Heart right ventricle (tissue), 16 donors: ENCODE data around the gene GABARAPL1. TPM values are rescaled to one million over a fixed set of nuclear protein-coding genes. Genes with fewer than 3 reads are reported as not detected.

Source experiments
- ATAC-seq, 8 donors: fragments of 200-7000 bp; cut with Tn5 transposase; one replicate each; pipeline ENCODE4 v1.9.1; 2020; ENCODE audit warnings: mild to moderate bottlenecking in 8 of 8, moderate library complexity in 8 of 8, moderate number of reproducible peaks in 1 of 8
- DNase-seq, 2 donors: peaks; one replicate each; pipeline ENCODE4 v3.0.0-alpha.2; 2020
- H3K27ac ChIP-seq, 10 donors: fragments of 200-600 bp; sonication (generic) in 2 of 10; one replicate each; pipeline versions ENCODE4 v1.5.0 to v1.8.0; 2020 to 2022; ENCODE audit warnings: mild to moderate bottlenecking in 3 of 10
- H3K27me3 ChIP-seq, 7 donors: fragments of 200-600 bp; one replicate each; pipeline ENCODE4 v1.8.0; 2021 to 2022; ENCODE audit warnings: mild to moderate bottlenecking in 2 of 7
- H3K36me3 ChIP-seq, 9 donors: fragments of 200-600 bp; sonication (generic) in 1 of 9; one replicate each; pipeline versions ENCODE4 v1.5.0 to v1.8.0; 2020 to 2022; ENCODE audit warnings: mild to moderate bottlenecking in 2 of 9
- H3K4me1 ChIP-seq, 9 donors: fragments of 200-600 bp; sonication (generic) in 1 of 9; one replicate each; pipeline versions ENCODE4 v1.5.0 to v1.8.0; 2020 to 2022; ENCODE audit warnings: mild to moderate bottlenecking in 4 of 9
- H3K4me3 ChIP-seq, 10 donors: fragments of 200-600 bp; sonication (generic) in 2 of 10; one replicate each; pipeline versions ENCODE4 v1.5.0 to v1.8.0; 2020 to 2022; ENCODE audit warnings: mild to moderate bottlenecking in 7 of 10, moderate library complexity in 2 of 10
- H3K9me3 ChIP-seq, 11 donors: fragments of 200-600 bp in 10 of 11; sonication (generic) in 2 of 11; one replicate each; pipeline versions ENCODE4 v1.5.0 to v1.8.0; 2013 to 2022; ENCODE audit warnings: mild to moderate bottlenecking in 2 of 11, control low read depth in 1 of 11, moderate library complexity in 1 of 11
- WGBS, 2 donors: extraction: QIAGEN DNeasy Blood & Tissue Kit; methylation state at CpG; one replicate each; pipeline ENCODE4 v1.1.7; 2013; ENCODE audit warnings: inconsistent platforms in 1 of 2; 5-methylcytosine and 5-hydroxymethylcytosine counted together
- intact Hi-C, 10 donors: fragments of 100-400 bp; cut with DNase I; formaldehyde crosslinking; loops; one replicate each; pipeline versions ENCODE4 v1.11.1 to v1.14.2; 2022
- polyA plus RNA-seq, 2 donors: library from polyadenylated mRNA; stranded (reverse); fragments of 200-250 nt; gene quantifications; one replicate each; pipeline ENCODE4 v1.2.3, GENCODE V29; 2013
- total RNA-seq, 10 donors: library from RNA; stranded (reverse); fragmentation: NEBNext Ultra II Directional in 3 of 10; extraction: Animal tissue kit (Norgen Biotek cat#: 25700) in 3 of 10; gene quantifications; one replicate each; pipeline versions ENCODE4 v1.2.1 to v1.2.4, GENCODE V29; 2021 to 2023
- TF ChIP-seq, protein P1 (sequence below), 9 donors: fragments of 200-600 bp; sonication (generic) in 2 of 9; IDR thresholded peaks; one replicate each; pipeline versions ENCODE4 v1.5.0 to v1.8.0; 2021 to 2022; ENCODE audit warnings: antibody characterized with exemption in 9 of 9, mild to moderate bottlenecking in 5 of 9, moderate library complexity in 1 of 9
- donor health status: Arrhythmogenic right ventricular cardiomyopathy.
- donor health status: ischemic (EF 13 %, LVEDD 7.1; RV severe dilation, severe dysfunction).
- donor health status: healthy with polysubstance abuse.
- donor health status: DM: no; HTN: yes; CAD: no.
- donor health status: DM: no; HTN: no; CAD: no.
- donor health status: ischemic (EF 25% LVEDD 6.9; RV normal size, moderate dysfunction).
- donor health status: ischemic (EF 25% LVEDD 5.7; RV mildly dilated, moderate dysfunction).
- donor health status: healthy.
- donor health status: DM: yes; HTN: yes; CAD: no.
- donor health status: Ischemic cardiomyopathy.
- donor health status: ischemic (EF 35%, LVEDD 5.7; RV mildly dilated, moderate dysfunction).
- donor health status: nonischemic (EF 11% LVEDD 7.7; RV severe dilation, severe dysfunction).
- donor health status: DM: yes; HTN: yes; CAD: no.
- donor health status: PGD.
- donor health status: ischemic (EF 29% LVEDD 5.4; RV normal size, mild dysfunction).
- donor health status: nonischemic (EF 23%, LVEDD 6.1; RV moderate dilation, normal function).

Gene GABARAPL1
- total and polyA plus RNA-seq, 12 donors = 111 to 512 (median 385) TPM

DNA sequence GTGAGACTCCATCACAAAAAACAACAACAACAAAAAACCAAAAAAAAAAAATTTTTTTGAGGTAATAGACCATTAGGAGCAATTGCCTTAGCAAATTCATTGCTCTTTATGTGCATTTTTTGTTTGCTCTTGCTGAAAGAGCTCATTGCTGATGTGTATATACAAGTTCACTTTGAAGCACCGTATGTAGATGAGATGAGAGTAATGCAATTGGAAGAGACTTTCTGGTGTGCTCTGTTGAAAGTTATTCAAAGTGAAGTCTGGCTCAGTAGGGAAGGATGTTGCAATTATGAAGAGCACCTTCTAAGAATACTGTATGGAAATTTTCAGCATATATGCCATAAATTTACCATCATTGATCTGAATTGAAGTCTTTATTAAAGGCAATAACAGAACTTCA, 48.2 kb downstream of the GABARAPL1 start:
- Histone ChIP-seq H3K27me3 (no peaks in the 10 kb centered on the region), H3K36me3 (no peaks in the 10 kb centered on the region), H3K9me3 (peaks cover 0 to 13% (median 9%) of the 10 kb centered on the region in 11 donors), H3K4me1 (no peaks in the 10 kb centered on the region), H3K4me3 (no peak overlapping the region), H3K27ac (no peak overlapping the region)
- TF ChIP-seq, protein P1, sequence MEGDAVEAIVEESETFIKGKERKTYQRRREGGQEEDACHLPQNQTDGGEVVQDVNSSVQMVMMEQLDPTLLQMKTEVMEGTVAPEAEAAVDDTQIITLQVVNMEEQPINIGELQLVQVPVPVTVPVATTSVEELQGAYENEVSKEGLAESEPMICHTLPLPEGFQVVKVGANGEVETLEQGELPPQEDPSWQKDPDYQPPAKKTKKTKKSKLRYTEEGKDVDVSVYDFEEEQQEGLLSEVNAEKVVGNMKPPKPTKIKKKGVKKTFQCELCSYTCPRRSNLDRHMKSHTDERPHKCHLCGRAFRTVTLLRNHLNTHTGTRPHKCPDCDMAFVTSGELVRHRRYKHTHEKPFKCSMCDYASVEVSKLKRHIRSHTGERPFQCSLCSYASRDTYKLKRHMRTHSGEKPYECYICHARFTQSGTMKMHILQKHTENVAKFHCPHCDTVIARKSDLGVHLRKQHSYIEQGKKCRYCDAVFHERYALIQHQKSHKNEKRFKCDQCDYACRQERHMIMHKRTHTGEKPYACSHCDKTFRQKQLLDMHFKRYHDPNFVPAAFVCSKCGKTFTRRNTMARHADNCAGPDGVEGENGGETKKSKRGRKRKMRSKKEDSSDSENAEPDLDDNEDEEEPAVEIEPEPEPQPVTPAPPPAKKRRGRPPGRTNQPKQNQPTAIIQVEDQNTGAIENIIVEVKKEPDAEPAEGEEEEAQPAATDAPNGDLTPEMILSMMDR (IDR thresholded peaks at IDR 0.05) = no peak
- ATAC-seq = no peak
- DNase-seq = no peak
- intact Hi-C loops = no loop called here
- 1 to 44% methylated on average over 1 of the region's 1 CpG for WGBS, 2 donors

GRCh38 chr12:10268037-10268436, 55.4 kb downstream of the GABARAPL1 start:
- no peaks in the 10 kb centered on the region for H3K27me3 ChIP-seq
- no peaks in the 10 kb centered on the region for H3K36me3 ChIP-seq
- DNase-seq (no peak), ATAC-seq (no peak)
- WGBS, 2 donors = 60 to 69% methylated on average over 5 of the region's 5 CpGs
- intact Hi-C loops = no loop called here
- TF ChIP-seq, protein P1 (IDR thresholded peaks at IDR 0.05) = no peak
- no peak overlapping the region for H3K4me3 ChIP-seq
- H3K4me1 ChIP-seq = no peaks in the 10 kb centered on the region
- no peaks in the 10 kb centered on the region for H3K9me3 ChIP-seq
- H3K27ac ChIP-seq = no peak overlapping the region

DNA sequence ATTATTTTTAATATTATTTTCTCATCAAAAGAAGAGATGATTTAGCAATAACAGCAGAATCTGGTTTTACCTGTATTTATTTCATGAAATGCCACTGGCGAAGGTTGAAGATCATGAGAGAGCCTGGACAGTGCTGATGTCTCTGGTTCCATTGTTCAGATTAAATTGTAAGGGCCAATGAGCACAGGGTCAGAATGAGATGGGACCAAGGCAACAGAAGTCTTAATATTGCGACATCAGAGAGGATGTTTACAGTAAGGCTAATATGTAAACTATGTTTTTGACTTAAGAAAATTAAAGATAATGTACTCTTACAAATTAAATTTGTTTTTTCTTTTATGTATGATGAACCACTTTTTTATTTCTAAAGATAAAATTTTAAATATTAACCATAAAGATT, 59.8 kb downstream of the GABARAPL1 start:
- Histone ChIP-seq H3K36me3 (no peaks in the 10 kb centered on the region), H3K9me3 (no peaks in the 10 kb centered on the region), H3K27ac (no peak overlapping the region), H3K4me3 (no peak overlapping the region), H3K4me1 (no peaks in the 10 kb centered on the region), H3K27me3 (no peaks in the 10 kb centered on the region)
- ATAC-seq (no peak), DNase-seq (no peak)
- TF ChIP-seq, protein P1 (IDR thresholded peaks at IDR 0.05) = no peak
- WGBS, 2 donors = 91 to 93% methylated on average over 2 of the region's 2 CpGs
- intact Hi-C loops = no loop called here

Other genes starting within 250 kb of the GABARAPL1 start
- gene CLEC12A, start 241.5 kb upstream of the GABARAPL1 start, total RNA-seq = 1 to 10 TPM in 4 of 10 donors, under 1 TPM in 5, not detected in 1; 0.20 to 8.9 (median 0.85) TPM
- gene CLEC12A, start 241.5 kb upstream of the GABARAPL1 start, polyA plus RNA-seq = under 1 TPM; 0.66 to 0.94 TPM
- not detected for gene CLEC1B, start 213.8 kb upstream of the GABARAPL1 start, total RNA-seq
- gene CLEC1B, start 213.8 kb upstream of the GABARAPL1 start, polyA plus RNA-seq = under 1 TPM in 1 of 2 donors, not detected in 1; 0.04 TPM
- gene CLEC12B, start 202.2 kb upstream of the GABARAPL1 start, total RNA-seq = under 1 TPM in 1 of 10 donors, not detected in 9; 0.81 TPM
- gene CLEC12B, start 202.2 kb upstream of the GABARAPL1 start, polyA plus RNA-seq = not detected
- gene CLEC9A, start 182.2 kb upstream of the GABARAPL1 start, total RNA-seq = under 1 TPM in 3 of 10 donors, not detected in 7; 0.15 to 0.37 (median 0.22) TPM
- gene CLEC9A, start 182.2 kb upstream of the GABARAPL1 start, polyA plus RNA-seq = under 1 TPM in 1 of 2 donors, not detected in 1; 0.04 TPM
- 1 to 10 TPM; 1.2 to 6.6 (median 2.7) TPM for gene CLEC1A, start 113.9 kb upstream of the GABARAPL1 start, total RNA-seq
- gene CLEC1A, start 113.9 kb upstream of the GABARAPL1 start, polyA plus RNA-seq = 1 to 10 TPM; 4.3 to 4.8 TPM
- gene CLEC7A, start 82.7 kb upstream of the GABARAPL1 start, total RNA-seq = 10 to 100 TPM in 1 of 10 donors, 1 to 10 TPM in 7, under 1 TPM in 2; 0.94 to 15.2 (median 1.8) TPM
- 1 to 10 TPM; 1.0 to 1.9 TPM for gene CLEC7A, start 82.7 kb upstream of the GABARAPL1 start, polyA plus RNA-seq
- 1 to 10 TPM in 2 of 10 donors, under 1 TPM in 7, not detected in 1; 0.26 to 2.2 (median 0.49) TPM for gene OLR1, start 40.7 kb upstream of the GABARAPL1 start, total RNA-seq
- under 1 TPM in 1 of 2 donors, not detected in 1; 0.07 TPM for gene OLR1, start 40.7 kb upstream of the GABARAPL1 start, polyA plus RNA-seq
- not detected for gene TMEM52B, start 33.8 kb upstream of the GABARAPL1 start, total RNA-seq
- gene TMEM52B, start 33.8 kb upstream of the GABARAPL1 start, polyA plus RNA-seq = under 1 TPM in 1 of 2 donors, not detected in 1; 0.03 TPM
- gene KLRD1, start 95.0 kb downstream of the GABARAPL1 start, total RNA-seq = 1 to 10 TPM in 8 of 10 donors, under 1 TPM in 2; 0.81 to 5.7 (median 1.2) TPM
- under 1 TPM; 0.22 to 0.59 TPM for gene KLRD1, start 95.0 kb downstream of the GABARAPL1 start, polyA plus RNA-seq
- gene KLRK1, start 177.2 kb downstream of the GABARAPL1 start, total RNA-seq = 1 to 10 TPM in 2 of 10 donors, under 1 TPM in 7, not detected in 1; 0.15 to 5.2 (median 0.57) TPM
- 1 to 10 TPM in 1 of 2 donors, under 1 TPM in 1; 0.49 to 1.5 TPM for gene KLRK1, start 177.2 kb downstream of the GABARAPL1 start, polyA plus RNA-seq
- under 1 TPM in 2 of 10 donors, not detected in 8; 0.67 to 0.90 TPM for gene KLRC4, start 196.9 kb downstream of the GABARAPL1 start, total RNA-seq
- gene KLRC4, start 196.9 kb downstream of the GABARAPL1 start, polyA plus RNA-seq = not detected
- under 1 TPM in 1 of 10 donors, not detected in 9; 0.62 TPM for gene KLRC3, start 207.7 kb downstream of the GABARAPL1 start, total RNA-seq
- gene KLRC3, start 207.7 kb downstream of the GABARAPL1 start, polyA plus RNA-seq = under 1 TPM in 1 of 2 donors, not detected in 1; 0.07 TPM
- gene KLRC2, start 223.1 kb downstream of the GABARAPL1 start, total RNA-seq = 1 to 10 TPM in 1 of 10 donors, not detected in 9; 1.3 TPM
- under 1 TPM in 1 of 2 donors, not detected in 1; 0.06 TPM for gene KLRC2, start 223.1 kb downstream of the GABARAPL1 start, polyA plus RNA-seq
- under 1 TPM in 1 of 10 donors, not detected in 9; 0.90 TPM for gene KLRC1, start 240.5 kb downstream of the GABARAPL1 start, total RNA-seq
- gene KLRC1, start 240.5 kb downstream of the GABARAPL1 start, polyA plus RNA-seq = under 1 TPM; 0.13 to 0.22 TPM